ENCODE measurements around the gene WDR7.

WDR7 gene

GRCh38 chr18:56743115-56743514 is 92.0 kb downstream of the WDR7 start:
- no peak overlapping the region for H3K18ac ChIP-seq (ENCODE audit: low read length)
- no peak overlapping the region for H3K23ac ChIP-seq (ENCODE audit: low read depth, low read length, poor library complexity)
- H3K9ac ChIP-seq (ENCODE audit: low read depth, low read length, poor library complexity) = no peak overlapping the region
- H2BK5ac ChIP-seq (ENCODE audit: low read length) = no peak overlapping the region
- no CpG with 5 or more reads among the region's 4 CpGs for WGBS, 2 donors (ENCODE audit: extremely low coverage in 2 of 2, insufficient read length in 2 of 2, insufficient replicate concordance in 1 of 2)
- H3K36me3 ChIP-seq (replicated peaks in 1 of 2; ENCODE audit: control insufficient read depth in 2 of 2, insufficient read depth in 2 of 2, low read length in 2 of 2) = no peaks in the 10 kb centered on the region
- H2AK5ac ChIP-seq (ENCODE audit: low read depth, low read length) = no peak overlapping the region
- peaks cover 2 to 3% of the 10 kb centered on the region in 2 donors for H3K9me3 ChIP-seq (replicated peaks in 1 of 2; ENCODE audit: control insufficient read depth in 2 of 2, insufficient read depth in 1 of 2, low read depth in 1 of 2, low read length in 2 of 2)
- H3K4me2 ChIP-seq (ENCODE audit: insufficient read depth, low read length, poor library complexity, severe bottlenecking) = no peak overlapping the region
- H2BK12ac ChIP-seq (ENCODE audit: low read length) = no peak overlapping the region
- H3K4me1 ChIP-seq (ENCODE audit: control insufficient read depth in 2 of 2, insufficient read depth in 1 of 2, low read depth in 1 of 2, low read length in 2 of 2) = no peaks in the 10 kb centered on the region
- H3K27ac ChIP-seq (replicated peaks; ENCODE audit: low read length) = no peak overlapping the region
- H3K14ac ChIP-seq (ENCODE audit: low read length) = no peak overlapping the region
- no peak overlapping the region for H2BK120ac ChIP-seq (ENCODE audit: low read depth, low read length)
- H3K27me3 ChIP-seq (ENCODE audit: control insufficient read depth in 3 of 3, insufficient read depth in 3 of 3, low read depth in 1 of 3, low read length in 3 of 3) = no peaks in the 10 kb centered on the region
- H2BK15ac ChIP-seq (ENCODE audit: low read length) = no peak overlapping the region
- H3K79me1 ChIP-seq (ENCODE audit: low read depth, low read length) = no peaks in the 10 kb centered on the region
- H4K91ac ChIP-seq (ENCODE audit: low read depth, low read length, poor library complexity) = no peak overlapping the region
- DNase-seq (ENCODE audit: low spot score) = no peak
- H2AFZ ChIP-seq (ENCODE audit: low read length) = no peak overlapping the region
- H3K4me3 ChIP-seq (ENCODE audit: low read length in 2 of 2) = no peak overlapping the region
- no peak overlapping the region for H3K4ac ChIP-seq (ENCODE audit: low read length)
- H4K8ac ChIP-seq (ENCODE audit: low read depth, low read length) = no peak overlapping the region

DNA sequence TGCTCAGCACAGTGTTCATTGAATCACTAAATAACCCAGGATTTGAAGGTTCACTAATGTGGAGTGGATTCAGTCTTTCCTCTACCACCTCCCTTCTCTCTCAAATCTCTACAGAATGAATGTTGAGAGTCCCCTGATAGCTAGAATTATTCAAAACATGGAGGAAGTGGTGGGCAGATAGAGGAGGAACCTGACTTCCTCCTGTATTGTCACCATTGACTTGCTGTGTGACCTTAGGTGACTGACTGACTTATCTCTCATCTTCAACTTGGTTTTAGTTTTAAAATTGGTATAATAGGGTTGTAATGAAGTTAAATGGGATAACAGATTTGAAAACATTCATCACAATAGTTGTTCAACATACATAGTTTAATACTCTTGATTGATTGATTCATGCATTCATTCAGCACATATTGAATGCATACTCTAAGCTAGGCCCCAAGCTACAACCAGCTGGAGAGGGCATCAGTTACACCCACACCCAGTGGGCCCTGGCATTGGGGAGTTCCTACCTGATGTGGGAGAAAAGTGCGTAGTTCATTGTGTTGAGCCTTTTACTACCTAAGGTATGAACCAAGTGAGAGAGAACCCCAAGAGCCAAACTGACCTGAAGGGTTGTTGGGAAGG is 96.0 kb downstream of the WDR7 start:
- no peak overlapping the region for H3K18ac ChIP-seq (ENCODE audit: low read length)
- no peak overlapping the region for H2BK12ac ChIP-seq (ENCODE audit: low read length)
- no peak for DNase-seq (ENCODE audit: low spot score)
- H2BK5ac ChIP-seq (ENCODE audit: low read length) = no peak overlapping the region
- no peaks in the 10 kb centered on the region for H3K79me1 ChIP-seq (ENCODE audit: low read depth, low read length)
- no peaks in the 10 kb centered on the region for H3K4me1 ChIP-seq (ENCODE audit: control insufficient read depth in 2 of 2, insufficient read depth in 1 of 2, low read depth in 1 of 2, low read length in 2 of 2)
- no peak overlapping the region for H3K23ac ChIP-seq (ENCODE audit: low read depth, low read length, poor library complexity)
- H3K36me3 ChIP-seq (replicated peaks in 1 of 2; ENCODE audit: control insufficient read depth in 2 of 2, insufficient read depth in 2 of 2, low read length in 2 of 2) = no peaks in the 10 kb centered on the region
- H2BK15ac ChIP-seq (ENCODE audit: low read length) = no peak overlapping the region
- WGBS, 2 donors (ENCODE audit: extremely low coverage in 2 of 2, insufficient read length in 2 of 2, insufficient replicate concordance in 1 of 2) = no CpG with 5 or more reads among the region's 1 CpG
- H4K8ac ChIP-seq (ENCODE audit: low read depth, low read length) = no peak overlapping the region
- H3K4ac ChIP-seq (ENCODE audit: low read length) = no peak overlapping the region
- peaks cover 0 to 2% of the 10 kb centered on the region in 2 donors for H3K9me3 ChIP-seq (replicated peaks in 1 of 2; ENCODE audit: control insufficient read depth in 2 of 2, insufficient read depth in 1 of 2, low read depth in 1 of 2, low read length in 2 of 2)
- H3K4me3 ChIP-seq (ENCODE audit: low read length in 2 of 2) = no peak overlapping the region
- no peak overlapping the region for H3K9ac ChIP-seq (ENCODE audit: low read depth, low read length, poor library complexity)
- no peak overlapping the region for H2BK120ac ChIP-seq (ENCODE audit: low read depth, low read length)
- H4K91ac ChIP-seq (ENCODE audit: low read depth, low read length, poor library complexity) = no peak overlapping the region
- H3K4me2 ChIP-seq (ENCODE audit: insufficient read depth, low read length, poor library complexity, severe bottlenecking) = no peak overlapping the region
- H3K14ac ChIP-seq (ENCODE audit: low read length) = no peak overlapping the region
- H3K27me3 ChIP-seq (ENCODE audit: control insufficient read depth in 3 of 3, insufficient read depth in 3 of 3, low read depth in 1 of 3, low read length in 3 of 3) = no peaks in the 10 kb centered on the region
- no peak overlapping the region for H3K27ac ChIP-seq (replicated peaks; ENCODE audit: low read length)
- H2AK5ac ChIP-seq (ENCODE audit: low read depth, low read length) = no peak overlapping the region
- H2AFZ ChIP-seq (ENCODE audit: low read length) = no peak overlapping the region

DNA sequence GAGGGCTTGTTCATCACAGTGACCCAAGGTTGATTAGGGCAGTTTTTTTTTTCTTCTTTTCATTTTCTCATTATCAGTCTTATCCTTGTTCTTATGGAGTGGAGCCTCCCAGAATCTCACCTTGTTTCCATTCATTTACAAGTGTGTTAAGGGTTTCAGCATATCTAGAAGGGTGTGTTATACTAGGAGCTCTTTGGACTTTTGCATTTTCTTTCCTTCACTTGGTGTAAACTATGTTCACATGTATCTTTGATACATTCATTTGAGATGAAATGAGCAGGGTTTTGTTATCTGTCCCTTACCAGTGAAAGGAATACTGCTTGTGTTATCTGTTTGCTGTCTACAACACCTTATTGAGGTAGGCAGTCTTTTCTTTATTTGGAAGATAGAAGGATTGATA is 96.7 kb downstream of the WDR7 start:
- Histone ChIP-seq H3K9ac (ENCODE audit: low read depth, low read length, poor library complexity) (no peak overlapping the region), H4K8ac (ENCODE audit: low read depth, low read length) (no peak overlapping the region), H3K36me3 (replicated peaks in 1 of 2; ENCODE audit: control insufficient read depth in 2 of 2, insufficient read depth in 2 of 2, low read length in 2 of 2) (no peaks in the 10 kb centered on the region), H3K14ac (ENCODE audit: low read length) (no peak overlapping the region), H2AK5ac (ENCODE audit: low read depth, low read length) (no peak overlapping the region), H2BK15ac (ENCODE audit: low read length) (no peak overlapping the region), H3K4me2 (ENCODE audit: insufficient read depth, low read length, poor library complexity, severe bottlenecking) (no peak overlapping the region), H3K18ac (ENCODE audit: low read length) (no peak overlapping the region), H3K27me3 (ENCODE audit: control insufficient read depth in 3 of 3, insufficient read depth in 3 of 3, low read depth in 1 of 3, low read length in 3 of 3) (no peaks in the 10 kb centered on the region), H3K4ac (ENCODE audit: low read length) (no peak overlapping the region), H2BK120ac (ENCODE audit: low read depth, low read length) (no peak overlapping the region), H2AFZ (ENCODE audit: low read length) (no peak overlapping the region), H4K91ac (ENCODE audit: low read depth, low read length, poor library complexity) (no peak overlapping the region), H3K4me3 (ENCODE audit: low read length in 2 of 2) (no peak overlapping the region), H3K4me1 (ENCODE audit: control insufficient read depth in 2 of 2, insufficient read depth in 1 of 2, low read depth in 1 of 2, low read length in 2 of 2) (no peaks in the 10 kb centered on the region), H3K9me3 (replicated peaks in 1 of 2; ENCODE audit: control insufficient read depth in 2 of 2, insufficient read depth in 1 of 2, low read depth in 1 of 2, low read length in 2 of 2) (peaks cover 0 to 2% of the 10 kb centered on the region in 2 donors), H2BK12ac (ENCODE audit: low read length) (no peak overlapping the region), H2BK5ac (ENCODE audit: low read length) (no peak overlapping the region), H3K79me1 (ENCODE audit: low read depth, low read length) (no peaks in the 10 kb centered on the region), H3K23ac (ENCODE audit: low read depth, low read length, poor library complexity) (no peak overlapping the region), H3K27ac (replicated peaks; ENCODE audit: low read length) (no peak overlapping the region)
- no peak for DNase-seq (ENCODE audit: low spot score)

- Histone ChIP-seq H3K9ac (ENCODE audit: low read depth, low read length, poor library complexity) (no peak overlapping the region), H3K27ac (replicated peaks; ENCODE audit: low read length) (no peak overlapping the region), H2AK5ac (ENCODE audit: low read depth, low read length) (no peak overlapping the region), H3K9me3 (replicated peaks in 1 of 2; ENCODE audit: control insufficient read depth in 2 of 2, insufficient read depth in 1 of 2, low read depth in 1 of 2, low read length in 2 of 2) (no peaks in the 10 kb centered on the region), H2BK12ac (ENCODE audit: low read length) (no peak overlapping the region), H3K18ac (ENCODE audit: low read length) (no peak overlapping the region), H2BK120ac (ENCODE audit: low read depth, low read length) (no peak overlapping the region), H2BK15ac (ENCODE audit: low read length) (no peak overlapping the region), H4K8ac (ENCODE audit: low read depth, low read length) (no peak overlapping the region), H2AFZ (ENCODE audit: low read length) (no peak overlapping the region), H4K91ac (ENCODE audit: low read depth, low read length, poor library complexity) (no peak overlapping the region), H3K23ac (ENCODE audit: low read depth, low read length, poor library complexity) (no peak overlapping the region), H3K36me3 (replicated peaks in 1 of 2; ENCODE audit: control insufficient read depth in 2 of 2, insufficient read depth in 2 of 2, low read length in 2 of 2) (no peaks in the 10 kb centered on the region), H3K27me3 (ENCODE audit: control insufficient read depth in 3 of 3, insufficient read depth in 3 of 3, low read depth in 1 of 3, low read length in 3 of 3) (no peaks in the 10 kb centered on the region), H3K79me1 (ENCODE audit: low read depth, low read length) (no peaks in the 10 kb centered on the region), H2BK5ac (ENCODE audit: low read length) (no peak overlapping the region), H3K4me3 (ENCODE audit: low read length in 2 of 2) (no peak overlapping the region), H3K4me1 (ENCODE audit: control insufficient read depth in 2 of 2, insufficient read depth in 1 of 2, low read depth in 1 of 2, low read length in 2 of 2) (no peaks in the 10 kb centered on the region), H3K4ac (ENCODE audit: low read length) (no peak overlapping the region), H3K14ac (ENCODE audit: low read length) (no peak overlapping the region), H3K4me2 (ENCODE audit: insufficient read depth, low read length, poor library complexity, severe bottlenecking) (no peak overlapping the region)
- DNase-seq (ENCODE audit: low spot score) = peak; percentile 29
- WGBS, 2 donors (ENCODE audit: extremely low coverage in 2 of 2, insufficient read length in 2 of 2, insufficient replicate concordance in 1 of 2) = no CpG with 5 or more reads among the region's 2 CpGs
Measured at GRCh38 chr18:56748698-56749268, 97.6 kb downstream of the WDR7 start.

Measured in neuronal stem cell (in vitro differentiated cells).